Measurements from ENCODE around the gene TMEM178B. TPM values are rescaled to one million over a fixed set of nuclear protein-coding genes. Genes with fewer than 3 reads are reported as not detected.
"Not testable (repeated sequence)": the region's sequence is repeated elsewhere in the genome, so short reads cannot be mapped to it uniquely, and the experiment has no call there.

Gene TMEM178B
- total and polyA plus RNA-seq, 3 experiments from 2014 or later = 0.02 to 1.1 (median 0.97) TPM

DNA sequence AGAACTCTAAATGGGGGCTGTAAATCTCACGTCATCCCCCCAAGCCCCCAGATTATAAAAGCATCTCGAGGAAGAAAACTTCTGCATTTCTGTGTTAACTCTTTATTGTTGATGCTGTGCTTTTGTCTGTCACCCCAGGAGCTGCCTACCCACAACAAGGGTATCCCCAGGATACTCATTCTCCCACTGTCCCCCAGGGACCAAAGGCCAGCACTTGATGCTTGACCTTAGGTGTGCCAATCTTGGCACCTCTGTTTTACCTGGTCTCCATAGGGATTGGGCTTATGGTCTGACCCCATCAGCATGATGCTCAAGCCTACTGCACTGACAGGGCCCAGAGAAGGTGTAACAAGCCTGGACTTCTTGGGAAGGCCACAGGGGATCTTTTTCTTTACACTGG is 251.4 kb downstream of the TMEM178B start:
- CTCF ChIA-PET = no interaction called here
- DNase-seq = no peak

GRCh38 chr7:141328290-141328689 is 254.4 kb downstream of the TMEM178B start:
- ChIA-PET CTCF (no interaction called here), POLR2A (no interaction called here)
- DNase-seq = no peak
- H3K27ac ChIP-seq (ENCODE audit: low read depth, low read length) = no peak overlapping the region
- no peaks in the 10 kb centered on the region for H3K9me3 ChIP-seq (ENCODE audit: low read length)
- H3K27me3 ChIP-seq (ENCODE audit: insufficient read depth, low read length, poor library complexity, severe bottlenecking) = no peaks in the 10 kb centered on the region
- no peaks in the 10 kb centered on the region for H3K4me1 Mint-ChIP-seq
- H3K27me3 Mint-ChIP-seq = peaks cover 7 to 9% of the 10 kb centered on the region in 2 donors
- H3K36me3 Mint-ChIP-seq = no peaks in the 10 kb centered on the region
- H3K4me3 ChIP-seq (ENCODE audit: low read length) = no peak overlapping the region
- no peak overlapping the region for H3K4me3 Mint-ChIP-seq
- H3K9me3 Mint-ChIP-seq = peaks cover 0 to 2% (median 0%) of the 10 kb centered on the region in 5 donors
- H3K27ac Mint-ChIP-seq = no peak overlapping the region
- H3K36me3 ChIP-seq (ENCODE audit: insufficient read depth, low read length) = no peaks in the 10 kb centered on the region
- no peaks in the 10 kb centered on the region for H3K4me1 ChIP-seq (ENCODE audit: insufficient read depth, low read length)

More for the DNA sequence above, 251.4 kb downstream of the TMEM178B start:
- Mint-ChIP-seq H3K9me3 (peaks cover 0 to 2% (median 0%) of the 10 kb centered on the region in 5 donors), H3K4me3 (no peak overlapping the region), H3K27ac (no peak overlapping the region), H3K27me3 (peaks cover 7 to 9% of the 10 kb centered on the region in 2 donors), H3K4me1 (no peaks in the 10 kb centered on the region), H3K36me3 (no peaks in the 10 kb centered on the region)
- Histone ChIP-seq H3K4me1 (ENCODE audit: insufficient read depth, low read length) (no peaks in the 10 kb centered on the region), H3K27ac (ENCODE audit: low read depth, low read length) (no peak overlapping the region), H3K27me3 (ENCODE audit: insufficient read depth, low read length, poor library complexity, severe bottlenecking) (no peaks in the 10 kb centered on the region), H3K9me3 (ENCODE audit: low read length) (no peaks in the 10 kb centered on the region), H3K4me3 (ENCODE audit: low read length) (no peak overlapping the region), H3K36me3 (ENCODE audit: insufficient read depth, low read length) (no peaks in the 10 kb centered on the region)
- POLR2A ChIA-PET = no interaction called here

GRCh38 chr7:141330285-141330684 is 256.4 kb downstream of the TMEM178B start:
- H3K4me3 Mint-ChIP-seq; H3K27me3 Mint-ChIP-seq; CTCF ChIA-PET; H3K9me3 Mint-ChIP-seq; H3K4me1 Mint-ChIP-seq; H3K4me3 ChIP-seq (ENCODE audit: low read length); H3K36me3 ChIP-seq (ENCODE audit: insufficient read depth, low read length); H3K9me3 ChIP-seq (ENCODE audit: low read length); H3K27ac Mint-ChIP-seq; POLR2A ChIA-PET; H3K27ac ChIP-seq (ENCODE audit: low read depth, low read length); H3K27me3 ChIP-seq (ENCODE audit: insufficient read depth, low read length, poor library complexity, severe bottlenecking); H3K4me1 ChIP-seq (ENCODE audit: insufficient read depth, low read length); DNase-seq; H3K36me3 Mint-ChIP-seq: not testable (repeated sequence)

- DNase-seq = no peak
- CTCF ChIA-PET = no interaction called here
- Histone ChIP-seq H3K27me3 (ENCODE audit: insufficient read depth, low read length, poor library complexity, severe bottlenecking) (no peaks in the 10 kb centered on the region), H3K27ac (ENCODE audit: low read depth, low read length) (no peak overlapping the region), H3K9me3 (ENCODE audit: low read length) (no peaks in the 10 kb centered on the region), H3K4me1 (ENCODE audit: insufficient read depth, low read length) (no peaks in the 10 kb centered on the region), H3K4me3 (ENCODE audit: low read length) (no peak overlapping the region), H3K36me3 (ENCODE audit: insufficient read depth, low read length) (no peaks in the 10 kb centered on the region)
- Mint-ChIP-seq H3K4me1 (no peaks in the 10 kb centered on the region), H3K9me3 (peaks cover 0 to 2% (median 0%) of the 10 kb centered on the region in 5 donors), H3K36me3 (no peaks in the 10 kb centered on the region), H3K27me3 (peaks cover 3 to 8% of the 10 kb centered on the region in 2 donors), H3K4me3 (no peak overlapping the region), H3K27ac (no peak overlapping the region)
- POLR2A ChIA-PET = no interaction called here
These were observed 259.6 kb downstream of the TMEM178B start for GRCh38 chr7:141333459-141333858.

DNA sequence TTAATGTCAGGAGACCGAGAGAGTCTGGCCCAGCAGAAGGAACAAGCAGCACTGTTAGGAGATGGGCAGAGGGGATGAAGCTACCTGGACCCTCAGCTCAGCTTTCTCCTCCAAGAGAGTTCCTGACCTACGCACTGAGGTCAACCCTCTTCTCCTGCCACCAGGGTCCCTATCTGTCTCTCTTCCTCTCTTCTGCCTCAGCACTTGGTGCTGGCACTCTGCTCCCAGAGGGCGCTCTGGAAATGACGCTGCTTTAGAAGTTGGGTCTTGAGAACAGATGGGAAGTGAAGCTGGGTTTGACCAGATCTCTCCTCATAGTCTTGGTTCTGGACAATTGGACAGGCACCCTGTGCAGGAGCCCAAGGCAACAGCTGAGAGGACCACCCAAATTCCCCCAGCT is 261.3 kb downstream of the TMEM178B start:
- H3K36me3 Mint-ChIP-seq = no peaks in the 10 kb centered on the region
- H3K9me3 ChIP-seq (ENCODE audit: low read length) = no peaks in the 10 kb centered on the region
- H3K4me3 ChIP-seq (ENCODE audit: low read length) = no peak overlapping the region
- H3K27ac ChIP-seq (ENCODE audit: low read depth, low read length) = no peak overlapping the region
- no peaks in the 10 kb centered on the region for H3K4me1 Mint-ChIP-seq
- H3K4me3 Mint-ChIP-seq = no peak overlapping the region
- H3K27me3 ChIP-seq (ENCODE audit: insufficient read depth, low read length, poor library complexity, severe bottlenecking) = no peaks in the 10 kb centered on the region
- H3K27me3 Mint-ChIP-seq = peaks cover 0 to 8% of the 10 kb centered on the region in 2 donors
- no peak for DNase-seq
- no peaks in the 10 kb centered on the region for H3K36me3 ChIP-seq (ENCODE audit: insufficient read depth, low read length)
- H3K9me3 Mint-ChIP-seq = peaks cover 0 to 2% (median 0%) of the 10 kb centered on the region in 5 donors
- CTCF ChIA-PET = no interaction called here
- POLR2A ChIA-PET = no interaction called here
- no peaks in the 10 kb centered on the region for H3K4me1 ChIP-seq (ENCODE audit: insufficient read depth, low read length)
- H3K27ac Mint-ChIP-seq = no peak overlapping the region

GRCh38 chr7:141339603-141340002 is 265.7 kb downstream of the TMEM178B start:
- no peak overlapping the region for H3K27ac ChIP-seq (ENCODE audit: low read depth, low read length)
- H3K27ac Mint-ChIP-seq = no peak overlapping the region
- CTCF ChIA-PET = no interaction called here

DNA sequence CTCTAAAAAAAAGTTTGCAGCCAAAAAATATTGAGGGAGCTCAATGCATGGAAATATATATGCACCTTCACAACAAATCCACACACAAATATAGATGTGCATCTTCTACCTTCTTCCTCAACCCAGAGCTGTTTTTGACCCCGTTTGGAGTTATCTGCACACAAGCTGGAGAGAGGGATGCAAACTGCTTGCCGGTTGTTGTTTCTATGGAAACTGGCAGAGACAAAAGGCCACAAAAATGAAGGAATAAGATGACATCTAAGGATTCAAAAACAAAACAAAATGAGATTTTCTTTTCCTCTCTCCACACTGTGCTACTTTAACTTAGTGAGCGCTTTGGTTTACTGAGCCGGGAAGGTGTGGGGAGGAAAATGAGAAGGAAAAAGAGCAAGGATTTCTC is 267.1 kb downstream of the TMEM178B start:
- H3K9me3 ChIP-seq (ENCODE audit: low read length) = no peaks in the 10 kb centered on the region
- Mint-ChIP-seq H3K4me1 (no peaks in the 10 kb centered on the region), H3K36me3 (peaks cover 0 to 3% (median 0%) of the 10 kb centered on the region in 3 donors), H3K27ac (no peak overlapping the region), H3K9me3 (peaks cover 0 to 5% (median 0%) of the 10 kb centered on the region in 5 donors), H3K27me3 (peaks cover 3 to 4% of the 10 kb centered on the region in 2 donors), H3K4me3 (no peak overlapping the region)
- no peak overlapping the region for H3K4me3 ChIP-seq (ENCODE audit: low read length)
- CTCF ChIA-PET = no interaction called here
- no peaks in the 10 kb centered on the region for H3K27me3 ChIP-seq (ENCODE audit: insufficient read depth, low read length, poor library complexity, severe bottlenecking)
- POLR2A ChIA-PET = no interaction called here
- DNase-seq = no peak
- no peaks in the 10 kb centered on the region for H3K36me3 ChIP-seq (ENCODE audit: insufficient read depth, low read length)
- H3K27ac ChIP-seq (ENCODE audit: low read depth, low read length) = no peak overlapping the region
- no peaks in the 10 kb centered on the region for H3K4me1 ChIP-seq (ENCODE audit: insufficient read depth, low read length)

More at GRCh38 chr7:141339603-141340002, 265.7 kb downstream of the TMEM178B start:
- peaks cover 0 to 3% (median 0%) of the 10 kb centered on the region in 3 donors for H3K36me3 Mint-ChIP-seq
- no peaks in the 10 kb centered on the region for H3K4me1 Mint-ChIP-seq
- H3K9me3 Mint-ChIP-seq = peaks cover 0 to 5% (median 0%) of the 10 kb centered on the region in 5 donors
- no peak overlapping the region for H3K4me3 Mint-ChIP-seq
- DNase-seq = no peak
- Histone ChIP-seq H3K4me1 (ENCODE audit: insufficient read depth, low read length) (no peaks in the 10 kb centered on the region), H3K36me3 (ENCODE audit: insufficient read depth, low read length) (no peaks in the 10 kb centered on the region), H3K4me3 (ENCODE audit: low read length) (no peak overlapping the region), H3K27me3 (ENCODE audit: insufficient read depth, low read length, poor library complexity, severe bottlenecking) (no peaks in the 10 kb centered on the region), H3K9me3 (ENCODE audit: low read length) (no peaks in the 10 kb centered on the region)
- POLR2A ChIA-PET = no interaction called here
- H3K27me3 Mint-ChIP-seq = peaks cover 3 to 4% of the 10 kb centered on the region in 2 donors

- Histone ChIP-seq H3K27me3 (ENCODE audit: insufficient read depth, low read length, poor library complexity, severe bottlenecking) (no peaks in the 10 kb centered on the region), H3K36me3 (ENCODE audit: insufficient read depth, low read length) (no peaks in the 10 kb centered on the region), H3K4me1 (ENCODE audit: insufficient read depth, low read length) (no peaks in the 10 kb centered on the region), H3K27ac (ENCODE audit: low read depth, low read length) (no peak overlapping the region), H3K9me3 (ENCODE audit: low read length) (no peaks in the 10 kb centered on the region), H3K4me3 (ENCODE audit: low read length) (no peak overlapping the region)
- Mint-ChIP-seq H3K27ac (no peak overlapping the region), H3K4me1 (no peaks in the 10 kb centered on the region), H3K4me3 (no peak overlapping the region), H3K9me3 (peaks cover 0 to 3% (median 0%) of the 10 kb centered on the region in 5 donors), H3K27me3 (peaks cover 6 to 11% of the 10 kb centered on the region in 2 donors), H3K36me3 (peaks cover 0 to 3% (median 0%) of the 10 kb centered on the region in 3 donors)
- CTCF ChIA-PET = no interaction called here
- no peak for DNase-seq
- POLR2A ChIA-PET = no interaction called here
These were observed 269.0 kb downstream of the TMEM178B start for GRCh38 chr7:141342621-141343408.
